Activated naive CD4-positive, alpha-beta T cell treated with anti-CD3 and anti-CD28 coated beads for 36 hours (primary cell): ENCODE results near the gene PPP2R3C. TPM values are rescaled to one million over a fixed set of nuclear protein-coding genes. Genes with fewer than 3 reads are reported as not detected.
"Not testable (repeated sequence)": the region's sequence is repeated elsewhere in the genome, so short reads cannot be mapped to it uniquely, and the experiment has no call there.

Source experiments
- CTCF ChIA-PET: fragments of 350-600 bp; sonication (Branson Sonifier 250); formaldehyde crosslinking; loops from one replicate; lab custom pipeline; 2021; ENCODE audit warnings: antibody characterized with exemption; lab: Charles Lee
- DNase-seq: peaks from one replicate; pipeline ENCODE4 v3.0.0-alpha.2; 2020
- H3K27ac Mint-ChIP-seq: one replicate; pipeline ENCODE4 v1.8.0; 2021; ENCODE audit warnings: mild to moderate bottlenecking, mixed read lengths
- H3K27me3 Mint-ChIP-seq: one replicate; pipeline ENCODE4 v1.8.0; 2021; ENCODE audit warnings: low read depth, mixed read lengths
- H3K36me3 Mint-ChIP-seq: one replicate; pipeline ENCODE4 v1.8.0; 2021; ENCODE audit warnings: low read depth, mixed read lengths
- H3K4me1 Mint-ChIP-seq: one replicate; pipeline ENCODE4 v1.8.0; 2021; ENCODE audit warnings: low read depth, mixed read lengths
- H3K4me3 Mint-ChIP-seq: one replicate; pipeline ENCODE4 v1.8.0; 2021; ENCODE audit warnings: mild to moderate bottlenecking, moderate library complexity, mixed read lengths
- H3K9me3 Mint-ChIP-seq: one replicate; pipeline ENCODE4 v1.8.0; 2021; ENCODE audit warnings: mixed read lengths
- intact Hi-C: fragments of 100-400 bp; cut with micrococcal nuclease; formaldehyde crosslinking; loops from one replicate; pipeline ENCODE4 v1.15.1; 2023
- total RNA-seq, 2 experiments: library from RNA; stranded (reverse); gene quantifications; one replicate each; pipeline ENCODE4 v1.2.3, GENCODE V29; 2021

Gene PPP2R3C
- total RNA-seq, 2 experiments from 2014 or later, result 44.5 to 47.5 TPM

DNA sequence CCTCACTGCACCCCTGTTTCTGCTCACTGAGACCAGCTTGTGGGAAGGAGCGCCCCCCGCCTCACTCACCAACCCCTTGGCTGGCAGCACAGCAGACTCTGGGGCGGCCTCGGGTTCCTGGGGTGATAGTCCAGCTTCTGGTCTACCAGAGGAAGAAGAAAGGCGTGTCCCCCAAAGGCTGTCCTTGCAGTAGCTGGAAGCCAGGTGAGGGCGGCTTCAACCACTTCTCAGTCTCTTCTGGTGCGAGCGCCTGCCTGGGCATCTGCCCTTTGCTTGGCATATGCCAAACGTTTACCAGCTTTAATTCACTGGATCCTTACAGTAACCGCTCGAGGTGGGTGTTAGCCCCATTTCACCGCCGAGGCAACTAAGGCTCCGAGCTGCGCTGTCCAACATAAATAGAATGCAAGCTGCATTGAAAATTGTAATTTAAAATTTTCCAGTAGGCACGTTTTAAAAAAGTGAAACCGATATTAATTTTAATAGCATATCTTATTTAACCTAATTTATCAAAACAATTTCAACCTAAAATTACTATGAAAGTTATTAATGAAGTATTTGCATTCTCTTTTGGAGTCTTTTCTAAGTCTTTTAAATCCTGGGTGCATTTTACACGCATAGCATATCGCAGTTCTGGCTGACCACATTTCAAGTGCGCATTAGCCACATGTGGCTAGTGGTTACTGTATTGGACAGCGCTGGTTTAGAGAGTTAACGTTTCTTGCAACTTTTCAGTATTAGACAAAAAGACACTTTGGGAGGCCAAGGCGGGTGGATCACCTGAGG, 74.8 kb downstream of the PPP2R3C start:
- Mint-ChIP-seq H3K9me3 (no peaks in the 10 kb centered on the region), H3K27me3 (no peaks in the 10 kb centered on the region), H3K4me1 (peaks cover 25% of the 10 kb centered on the region), H3K4me3 (peak overlapping the region; percentile 89), H3K36me3 (peaks cover 7% of the 10 kb centered on the region), H3K27ac (peak overlapping the region; percentile 98)
- peak; percentile 56 for DNase-seq
- CTCF ChIA-PET, result interaction anchor here (0.5 to 1.1 kb wide), 4 partner anchors 46 to 366 kb away, joined by 3 to 5 read pairs (median 4); no protein-coding TSS in a partner anchor
- intact Hi-C loops, result loop anchor here (1.0 to 10.0 kb wide), 18 partner anchors 65 to 1268 kb away; partner anchors contain the start of genes BRMS1L, EAPP, NFKBIA and PRORP

DNA sequence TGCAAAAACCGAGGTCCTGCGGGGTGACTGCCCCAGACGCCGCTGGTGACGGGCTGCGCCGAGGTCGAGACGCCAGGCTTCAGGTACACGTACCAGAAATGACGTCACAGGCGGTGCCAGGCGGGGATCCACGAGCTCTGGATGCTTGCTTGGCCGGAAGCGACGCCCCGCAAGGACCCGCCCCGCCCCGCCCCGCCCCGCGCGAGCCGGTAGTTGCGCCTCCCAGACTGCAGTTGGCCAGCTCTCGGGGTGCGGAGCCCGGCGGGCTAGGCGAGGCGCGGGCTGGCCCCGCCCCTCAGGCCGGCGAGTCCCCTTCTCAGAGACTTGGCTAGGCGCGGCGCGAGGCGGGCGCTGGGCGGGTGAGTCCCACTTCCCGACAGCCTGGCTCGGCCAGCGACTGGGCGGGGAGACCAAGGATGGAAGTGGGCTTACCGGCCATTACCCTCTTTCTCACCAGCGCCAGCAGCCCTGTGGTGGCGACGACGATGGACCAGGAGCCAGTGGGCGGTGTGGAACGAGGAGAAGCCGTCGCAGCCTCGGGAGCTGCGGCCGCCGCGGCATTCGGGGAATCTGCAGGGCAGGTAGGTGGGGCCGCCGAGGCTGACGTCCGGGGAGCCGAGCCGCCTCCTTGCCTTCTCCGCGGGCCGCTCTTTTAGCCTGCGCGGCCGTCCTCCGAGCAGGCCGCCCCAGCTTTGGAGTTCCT, 75.6 kb downstream of the PPP2R3C start, which contains the start of gene FAM177A1:
Gene FAM177A1, plus strand, starts transcription at position 225 of the 703 bp plus-strand sequence. Its CDS starts 192 bp downstream, at position 417.
- CTCF ChIA-PET, result interaction anchor here (0.6 to 1.1 kb wide), 7 partner anchors 8 to 367 kb away, joined by 3 to 5 read pairs (median 4); no protein-coding TSS in a partner anchor
- DNase-seq, result peak; percentile 99
- Mint-ChIP-seq H3K36me3 (peaks cover 7% of the 10 kb centered on the region), H3K27ac (peak within 1 kb of the TSS; percentile 98), H3K9me3 (no peaks in the 10 kb centered on the region), H3K4me1 (peaks cover 25% of the 10 kb centered on the region), H3K27me3 (no peaks in the 10 kb centered on the region), H3K4me3 (peak within 1 kb of the TSS; percentile 89)
- intact Hi-C loops, result loop anchor here (1.0 to 10.0 kb wide), 18 partner anchors 64 to 1269 kb away; partner anchors contain the start of genes BRMS1L, EAPP, NFKBIA and PRORP

DNA sequence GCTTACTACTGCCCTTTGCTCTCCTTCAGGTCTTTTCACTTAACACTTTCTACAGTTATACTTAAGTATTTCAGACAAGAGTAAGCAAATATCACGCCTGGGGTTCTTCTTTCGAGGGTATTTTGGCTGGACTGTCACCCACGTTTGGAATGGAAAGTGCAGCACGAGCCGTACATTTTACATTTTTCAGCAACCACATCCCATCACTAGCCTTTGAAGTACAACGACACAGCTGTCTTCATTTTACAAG, 76.1 kb downstream of the PPP2R3C start:
- CTCF ChIA-PET, result interaction anchor here (0.7 to 1.1 kb wide), 5 partner anchors 8 to 368 kb away, joined by 3 to 5 read pairs (median 4); no protein-coding TSS in a partner anchor
- H3K9me3 Mint-ChIP-seq, result no peaks in the 10 kb centered on the region
- peaks cover 6% of the 10 kb centered on the region for H3K36me3 Mint-ChIP-seq
- no peaks in the 10 kb centered on the region for H3K27me3 Mint-ChIP-seq
- peak overlapping the region; percentile 89 for H3K4me3 Mint-ChIP-seq
- H3K4me1 Mint-ChIP-seq, result peaks cover 25% of the 10 kb centered on the region
- no peak for DNase-seq
- intact Hi-C loops, result loop anchor here (1.0 to 10.0 kb wide), 18 partner anchors 63 to 1269 kb away; partner anchors contain the start of genes BRMS1L, EAPP, NFKBIA and PRORP
- peak overlapping the region; percentile 98 for H3K27ac Mint-ChIP-seq

DNA sequence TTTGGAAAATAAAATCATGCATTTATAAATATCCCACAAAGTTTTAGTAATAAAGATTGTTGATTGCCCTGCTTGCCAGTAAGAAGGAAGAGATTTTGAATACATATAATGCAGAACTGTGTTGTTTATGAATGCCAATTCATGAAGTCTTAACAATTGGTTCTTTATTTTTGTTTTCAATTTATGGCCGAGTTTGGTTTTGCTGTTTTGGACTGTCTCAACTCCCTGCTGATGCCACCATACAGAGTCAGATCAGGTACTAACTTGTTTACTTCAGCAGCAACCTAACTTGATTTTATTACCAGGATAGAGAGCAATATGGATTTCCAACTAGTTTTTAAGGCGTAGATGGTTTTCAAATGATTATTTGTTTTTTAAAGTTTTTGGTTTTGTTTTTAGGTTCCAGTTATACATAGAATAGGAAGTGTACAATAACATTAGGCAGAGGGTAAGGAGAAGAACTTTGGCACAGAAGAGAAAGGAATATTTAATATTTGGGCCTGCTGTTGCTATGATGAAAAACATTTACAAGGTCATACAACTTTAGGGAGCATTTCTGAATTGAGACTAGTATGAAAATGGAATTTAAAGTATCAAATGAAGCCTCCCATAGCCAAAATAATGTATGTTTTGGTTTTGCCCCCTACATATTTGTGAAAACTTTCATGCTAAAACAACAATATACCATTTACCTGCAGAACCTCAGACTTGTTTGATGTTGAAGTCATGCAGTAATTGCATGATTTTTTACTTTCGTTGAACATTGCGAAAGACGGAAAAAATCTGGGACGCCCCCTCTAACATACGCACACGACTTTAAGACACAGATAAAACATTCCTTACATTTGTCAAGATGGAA, 76.6 kb downstream of the PPP2R3C start:
- no peaks in the 10 kb centered on the region for H3K9me3 Mint-ChIP-seq
- no peaks in the 10 kb centered on the region for H3K27me3 Mint-ChIP-seq
- peaks cover 2% of the 10 kb centered on the region for H3K36me3 Mint-ChIP-seq
- H3K4me1 Mint-ChIP-seq, result peaks cover 25% of the 10 kb centered on the region
- CTCF ChIA-PET, result interaction anchor here (0.7 to 1.0 kb wide), 4 partner anchors 9 to 78 kb away, joined by 3 to 4 read pairs (median 4); no protein-coding TSS in a partner anchor
- intact Hi-C loops, result loop anchor here (5.0 to 10.0 kb wide), 8 partner anchors 328 to 1270 kb away; partner anchors contain the start of genes BRMS1L, EAPP, RALGAPA1 and SPTSSA
- H3K4me3 Mint-ChIP-seq, result peak overlapping the region; percentile 89
- H3K27ac Mint-ChIP-seq, result peak overlapping the region; percentile 98
- DNase-seq, result peak; percentile 58

- no peaks in the 10 kb centered on the region for H3K36me3 Mint-ChIP-seq
- CTCF ChIA-PET, result interaction anchor here (0.8 to 1.1 kb wide), 2 partner anchors 62 to 81 kb away, joined by 3 read pairs; no protein-coding TSS in a partner anchor
- intact Hi-C loops, result loop anchor here (10.0 kb wide), 2 partner anchors 368 to 1272 kb away; no protein-coding TSS in a partner anchor
Observed at GRCh38 chr14:35043046-35043445, 78.7 kb downstream of the PPP2R3C start.

GRCh38 chr14:35042632-35043031, 79.2 kb downstream of the PPP2R3C start:
- no peak overlapping the region for H3K27ac Mint-ChIP-seq
- intact Hi-C loops, result loop anchor here (10.0 kb wide), 2 partner anchors 368 to 1272 kb away; no protein-coding TSS in a partner anchor
- no peaks in the 10 kb centered on the region for H3K36me3 Mint-ChIP-seq
- CTCF ChIA-PET, result interaction anchor here (1.0 kb wide), 1 partner anchor 35 kb away, joined by 3 read pairs; no protein-coding TSS in a partner anchor
- H3K4me1 Mint-ChIP-seq, result peaks cover 14% of the 10 kb centered on the region
- no peaks in the 10 kb centered on the region for H3K27me3 Mint-ChIP-seq
- no peak for DNase-seq
- H3K4me3 Mint-ChIP-seq, result no peak overlapping the region
- H3K9me3 Mint-ChIP-seq, result no peaks in the 10 kb centered on the region

More at GRCh38 chr14:35043046-35043445, 78.7 kb downstream of the PPP2R3C start:
- DNase-seq, result no peak
- Mint-ChIP-seq H3K4me3 (no peak overlapping the region), H3K9me3 (no peaks in the 10 kb centered on the region), H3K4me1 (peaks cover 18% of the 10 kb centered on the region), H3K27me3 (no peaks in the 10 kb centered on the region), H3K27ac (no peak overlapping the region)

DNA sequence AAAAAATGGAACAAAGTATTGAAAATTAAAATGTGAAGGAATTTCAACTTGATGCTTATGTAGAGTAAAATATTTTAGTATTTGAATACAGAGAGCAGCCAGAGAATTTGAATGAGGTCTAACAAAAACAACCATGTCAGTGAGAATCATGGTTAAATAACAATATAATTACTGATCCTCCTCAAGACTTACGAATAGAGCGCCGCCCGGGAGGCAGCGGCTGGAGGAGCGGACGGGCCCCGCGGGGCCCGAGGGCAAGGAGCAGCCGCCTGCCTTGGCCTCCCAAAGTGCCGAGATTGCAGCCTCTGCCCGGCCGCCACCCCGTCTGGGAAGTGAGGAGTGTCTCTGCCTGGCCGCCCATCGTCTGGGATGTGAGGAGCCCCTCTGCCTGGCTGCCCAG, 83.5 kb downstream of the PPP2R3C start:
- CTCF ChIA-PET, H3K4me1 Mint-ChIP-seq, intact Hi-C loops, H3K27me3 Mint-ChIP-seq, DNase-seq, H3K27ac Mint-ChIP-seq, H3K4me3 Mint-ChIP-seq: not testable (repeated sequence)
- peaks cover 21% of the 10 kb centered on the region for H3K9me3 Mint-ChIP-seq
- peaks cover 22% of the 10 kb centered on the region for H3K36me3 Mint-ChIP-seq

Other genes with a start within 250 kb of the PPP2R3C start
- 10 to 100 TPM; 50.8 to 57.0 TPM for gene BAZ1A, start 246.6 kb downstream of the PPP2R3C start, total RNA-seq
- gene SRP54, start 139.0 kb downstream of the PPP2R3C start, total RNA-seq, result 10 to 100 TPM; 66.5 to 72.6 TPM
- gene FAM177A1, start 75.7 kb downstream of the PPP2R3C start, total RNA-seq, result 10 to 100 TPM; 55.0 to 58.5 TPM
- 10 to 100 TPM; 37.9 to 40.8 TPM for gene PRORP, start 562 bp upstream of the PPP2R3C start, total RNA-seq
- 100 to 1,000 TPM; 433 to 437 TPM for gene PSMA6, start 170.4 kb upstream of the PPP2R3C start, total RNA-seq